HG03575 (cell line): Measurements from ENCODE around the gene CLDN15.
A peak's percentile ranks its signal among the peaks of the same experiment; 100 is the strongest.

ENCODE experiments used
- ATAC-seq: cut with Tn5 transposase; IDR thresholded peaks from one replicate; pipeline ENCODE4 v1.9.1; 2021; ENCODE audit not compliant: unreplicated experiment, insufficient number of reproducible peaks, low FRiP score; ENCODE audit errors: extremely low read depth

Gene CLDN15

GRCh38 chr7:101248276-101248675 is 10.7 kb upstream of the CLDN15 start:
- no peak for ATAC-seq

DNA sequence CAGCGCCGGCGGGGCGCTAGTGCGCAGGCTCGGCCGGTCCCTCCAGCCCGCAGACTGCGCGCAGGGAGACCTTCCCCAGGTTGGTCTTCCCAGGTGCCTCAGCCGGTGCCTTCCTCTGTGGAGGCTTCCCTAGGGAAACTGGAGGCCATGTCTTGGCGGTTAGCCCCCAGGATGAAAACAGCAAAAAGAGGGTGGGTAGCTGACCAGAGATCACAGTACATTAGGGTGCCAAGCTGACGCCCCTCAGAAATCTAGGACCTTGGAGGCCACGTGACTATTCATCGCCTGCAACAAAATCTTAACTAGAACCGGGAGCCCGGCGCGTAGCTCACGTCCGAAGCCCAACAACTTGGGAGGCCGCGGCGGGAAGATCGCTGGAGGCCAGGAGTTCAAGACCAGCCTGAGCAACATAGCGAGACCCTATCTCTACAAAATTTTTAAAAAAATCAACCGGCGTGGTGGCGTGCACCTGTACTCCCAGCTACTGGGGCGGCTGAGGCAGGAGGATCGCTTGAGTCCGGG is 7.6 kb upstream of the CLDN15 start:
- ATAC-seq: no peak

GRCh38 chr7:101244375-101245146 is 7.0 kb upstream of the CLDN15 start, which contains the start of gene FIS1:
TSS of gene FIS1 (minus strand) at chr7:101245081. CDS start at chr7:101245004, 77 bp downstream.
- peak; percentile 58 for ATAC-seq

- ATAC-seq: no peak
Observed at GRCh38 chr7:101243646-101244374, 6.2 kb upstream of the CLDN15 start.

GRCh38 chr7:101241443-101242349 is 4.1 kb upstream of the CLDN15 start:
- no peak for ATAC-seq

- ATAC-seq: no peak
Observed at GRCh38 chr7:101241015-101241363, 3.4 kb upstream of the CLDN15 start.

GRCh38 chr7:101240226-101241014 is 2.8 kb upstream of the CLDN15 start:
- no peak for ATAC-seq

- ATAC-seq: no peak
Observed at GRCh38 chr7:101239951-101240220, 2.3 kb upstream of the CLDN15 start.

GRCh38 chr7:101239191-101239950 is 1.8 kb upstream of the CLDN15 start:
- ATAC-seq: no peak

DNA sequence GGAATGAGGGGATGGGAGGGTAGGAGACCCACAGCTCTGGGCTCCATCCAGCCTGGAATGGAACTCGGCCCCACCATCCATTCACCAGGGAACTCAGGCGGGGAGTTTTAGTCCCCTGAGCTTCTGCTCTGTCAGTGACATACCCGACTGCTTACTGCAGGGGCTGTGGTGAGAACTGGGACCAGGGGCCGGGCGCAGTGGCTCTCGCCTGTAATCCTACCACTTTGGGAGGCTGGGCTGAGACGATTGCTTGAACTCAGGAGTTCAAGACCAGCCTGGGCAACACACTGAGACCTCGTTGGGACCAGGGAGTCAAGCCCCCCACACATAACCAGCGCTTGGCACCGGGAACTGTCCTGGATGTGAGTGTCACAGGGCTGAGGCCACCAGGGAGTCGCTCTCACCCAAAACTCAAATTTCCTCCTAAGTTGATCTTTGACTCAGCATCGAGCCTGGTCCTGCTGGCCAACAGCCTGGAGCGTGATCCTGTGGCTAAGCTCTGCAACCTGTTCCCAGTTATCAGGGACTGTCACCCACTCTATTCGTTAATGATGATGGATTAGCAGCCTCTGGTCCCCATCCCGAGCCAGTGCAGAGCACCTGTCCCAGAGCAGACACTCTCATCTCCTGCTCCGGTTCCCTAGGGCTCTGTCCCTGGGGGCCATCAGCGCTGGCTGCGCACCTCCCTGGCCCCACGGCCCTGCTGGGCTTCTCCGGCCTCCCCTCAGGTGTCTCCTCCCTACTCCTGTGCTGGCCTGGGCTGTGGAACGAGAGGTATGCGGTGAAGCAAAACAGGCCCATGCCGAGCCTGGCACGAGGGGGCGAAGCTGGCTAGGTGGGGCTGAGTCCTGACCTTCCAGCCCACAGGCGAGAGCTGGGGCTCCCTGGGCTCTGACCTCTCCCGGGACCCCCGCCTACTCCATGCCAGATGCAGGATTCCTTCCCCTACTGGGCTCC is 902 bp upstream of the CLDN15 start:
- ATAC-seq: no peak

GRCh38 chr7:101236292-101236835 is 1.2 kb downstream of the CLDN15 start:
- no peak for ATAC-seq

DNA sequence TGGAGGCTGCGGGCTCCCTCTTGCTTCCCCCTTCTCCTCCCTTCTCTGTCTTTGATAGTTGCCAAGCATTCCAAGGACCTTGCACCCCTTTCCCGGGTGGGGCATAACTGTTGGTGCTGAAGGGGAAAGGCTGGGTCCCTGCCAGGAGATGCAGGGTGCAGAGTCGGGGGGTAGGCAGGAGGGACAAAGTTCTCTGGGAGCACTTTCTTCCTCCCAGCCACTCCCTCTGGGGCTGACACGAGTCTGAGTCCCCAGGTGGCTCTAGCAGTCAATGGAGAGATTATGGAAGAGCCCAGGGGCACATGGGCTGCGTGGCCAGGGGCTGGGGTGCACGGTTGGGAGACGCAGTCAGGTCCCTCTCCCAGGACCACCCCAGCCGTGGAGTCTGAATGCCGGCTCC is 2.1 kb downstream of the CLDN15 start:
- no peak for ATAC-seq

DNA sequence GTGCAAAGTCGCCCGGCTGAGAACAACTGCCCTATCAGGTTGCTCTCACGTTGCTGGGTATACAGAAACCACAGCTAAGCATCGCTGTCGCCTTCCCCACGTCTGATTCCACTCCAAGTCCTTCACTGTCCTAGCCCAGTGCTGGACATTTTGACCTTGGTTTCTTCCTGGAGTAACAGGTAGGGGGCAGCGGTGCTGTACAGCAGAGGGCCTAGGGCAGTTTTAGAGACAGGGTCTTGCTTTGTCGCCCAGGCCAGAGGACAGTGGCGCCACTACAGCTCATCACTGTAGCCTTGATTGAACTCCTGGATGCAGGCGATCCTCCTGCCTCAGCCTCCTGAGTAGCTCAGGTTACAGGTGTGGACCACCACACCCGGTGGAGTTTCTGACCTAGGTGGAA is 2.6 kb downstream of the CLDN15 start:
- ATAC-seq: no peak

DNA sequence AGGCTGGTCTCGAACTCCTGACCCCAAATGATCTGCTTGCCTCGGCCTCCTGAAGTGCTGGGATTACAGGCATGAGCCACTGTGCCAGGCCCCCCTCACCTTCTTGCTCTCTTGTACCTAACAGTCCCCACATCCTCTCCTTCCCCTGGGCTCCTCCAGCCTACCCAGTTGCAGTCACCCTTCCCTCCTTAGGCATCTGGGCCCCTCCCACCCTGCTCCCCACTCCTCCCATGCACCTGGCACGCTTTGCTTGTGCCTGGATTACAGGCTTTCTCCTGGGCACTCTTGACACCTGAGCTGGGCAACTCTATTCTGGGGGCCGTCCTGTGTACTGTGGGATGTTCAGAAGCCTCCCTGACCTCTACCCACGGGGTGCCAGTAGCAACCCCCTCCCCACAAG is 3.0 kb downstream of the CLDN15 start:
- ATAC-seq: no peak

DNA sequence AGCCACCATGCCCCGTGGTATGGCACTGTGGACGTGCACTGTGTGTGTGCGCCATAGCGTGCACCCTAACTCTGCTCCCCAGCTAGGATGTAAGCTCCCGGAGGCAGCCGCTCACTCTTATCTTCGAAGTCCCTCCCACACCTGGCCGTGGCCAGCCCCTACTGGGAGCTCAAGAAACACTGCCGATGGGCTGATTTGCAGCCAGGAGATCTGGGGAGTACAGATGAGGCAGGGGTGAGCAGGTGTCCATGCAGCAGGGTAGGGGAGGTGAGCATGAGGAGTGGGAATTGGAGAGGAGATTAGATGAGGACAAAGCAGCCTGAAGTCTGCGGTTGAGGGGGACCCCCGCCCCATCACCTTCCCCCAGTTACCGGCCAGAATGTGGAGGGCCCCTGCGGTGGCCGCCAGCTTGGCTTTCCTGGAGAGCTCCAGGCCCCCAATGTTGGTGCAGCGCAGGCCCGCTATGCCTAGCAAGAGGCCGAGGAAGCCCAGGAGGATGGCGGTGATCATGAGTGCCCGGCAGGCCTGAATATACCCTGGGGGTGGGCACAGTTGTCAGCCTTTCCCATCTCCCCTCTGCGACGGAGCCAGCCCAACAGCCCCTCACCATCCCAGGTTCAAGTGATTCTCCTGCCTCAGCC is 3.6 kb downstream of the CLDN15 start:
- no peak for ATAC-seq

- ATAC-seq: no peak
Observed at GRCh38 chr7:101232141-101232850, 5.3 kb downstream of the CLDN15 start.
